NCI-H2227 (cell line): ENCODE data around the gene SLC25A33.
"Not testable (repeated sequence)": the region's sequence is repeated elsewhere in the genome, so short reads cannot be mapped to it uniquely, and the experiment has no call there.

Experiments used
- DNase-seq: peaks from one replicate; lab custom pipeline; 2025; ENCODE audit not compliant: unreplicated experiment; lab: John Stamatoyannopoulos, UW

Gene SLC25A33

GRCh38 chr1:9618909-9619679 lies 79.8 kb downstream of the SLC25A33 start:
- DNase-seq: no peak

GRCh38 chr1:9621032-9621431 lies 81.8 kb downstream of the SLC25A33 start:
- no peak for DNase-seq

GRCh38 chr1:9624081-9624480 lies 84.8 kb downstream of the SLC25A33 start:
- DNase-seq: no peak

- DNase-seq: not testable (repeated sequence)
Measured at GRCh38 chr1:9625030-9625429, 85.8 kb downstream of the SLC25A33 start.

- DNase-seq: no peak
Measured at GRCh38 chr1:9626201-9626608, 86.9 kb downstream of the SLC25A33 start.

GRCh38 chr1:9628541-9629444 lies 89.5 kb downstream of the SLC25A33 start:
- no peak for DNase-seq

- no peak for DNase-seq
Measured at GRCh38 chr1:9629445-9630201, 90.4 kb downstream of the SLC25A33 start.

- no peak for DNase-seq
Measured at GRCh38 chr1:9630331-9631111, 91.3 kb downstream of the SLC25A33 start.

GRCh38 chr1:9631613-9632012 lies 92.3 kb downstream of the SLC25A33 start:
- no peak for DNase-seq

GRCh38 chr1:9633493-9633892 lies 94.2 kb downstream of the SLC25A33 start:
- DNase-seq: no peak

- no peak for DNase-seq
Measured at GRCh38 chr1:9634582-9634981, 95.3 kb downstream of the SLC25A33 start.
